Progenitor cell of endocrine pancreas (in vitro differentiated cells): Measurements from ENCODE around the gene ASGR1. TPM values are rescaled to one million over a fixed set of nuclear protein-coding genes. Genes with fewer than 3 reads are reported as not detected.

Experiments used
- DNase-seq: peaks from one replicate; pipeline ENCODE4 v3.0.0; 2021; ENCODE audit warnings: low spot score; ENCODE audit not compliant: unreplicated experiment
- H3K27ac Mint-ChIP-seq: 2 replicates; pipeline ENCODE4 v1.8.0; 2021; ENCODE audit warnings: mild to moderate bottlenecking, moderate library complexity, mixed read lengths
- H3K27me3 Mint-ChIP-seq: 2 replicates; pipeline ENCODE4 v1.8.0; 2021; ENCODE audit warnings: mixed read lengths
- H3K36me3 Mint-ChIP-seq: 2 replicates; pipeline ENCODE4 v1.8.0; 2022; ENCODE audit warnings: mixed read lengths; ENCODE audit not compliant: insufficient read depth
- H3K4me1 Mint-ChIP-seq: 2 replicates; pipeline ENCODE4 v1.8.0; 2021; ENCODE audit warnings: low read depth, mixed read lengths
- H3K4me3 Mint-ChIP-seq: 2 replicates; pipeline ENCODE4 v1.8.0; 2021; ENCODE audit warnings: low read depth, mild to moderate bottlenecking, moderate library complexity, mixed read lengths
- H3K9me3 Mint-ChIP-seq: 2 replicates; pipeline ENCODE4 v1.8.0; 2021; ENCODE audit warnings: low read depth, mixed read lengths
- CTCF ChIP-seq: fragments of 200-600 bp; sonication (generic); IDR thresholded peaks from one replicate; pipeline ENCODE4 v1.5.0; 2021; ENCODE audit warnings: antibody characterized with exemption, mild to moderate bottlenecking; ENCODE audit not compliant: unreplicated experiment
- total RNA-seq: library from RNA; stranded (reverse); gene quantifications from 2 replicates; pipeline ENCODE4 v1.2.1, GENCODE V29; 2021

Gene ASGR1
- total RNA-seq, 1 donor from 2014 or later = 10.6 TPM

GRCh38 chr17:7196651-7197401, 17.7 kb upstream of the ASGR1 start:
- Mint-ChIP-seq H3K4me3 (no peak overlapping the region), H3K36me3 (peaks cover 9% of the 10 kb centered on the region), H3K4me1 (no peaks in the 10 kb centered on the region), H3K27ac (no peak overlapping the region), H3K9me3 (no peaks in the 10 kb centered on the region), H3K27me3 (no peaks in the 10 kb centered on the region)
- TF ChIP-seq CTCF = no peak
- no peak for DNase-seq

- Mint-ChIP-seq H3K9me3 (no peaks in the 10 kb centered on the region), H3K27me3 (no peaks in the 10 kb centered on the region), H3K27ac (no peak overlapping the region), H3K4me1 (no peaks in the 10 kb centered on the region), H3K4me3 (no peak overlapping the region), H3K36me3 (peaks cover 11% of the 10 kb centered on the region)
- TF ChIP-seq CTCF = no peak
- no peak for DNase-seq
Measured at GRCh38 chr17:7195971-7196370, 16.8 kb upstream of the ASGR1 start.

GRCh38 chr17:7192271-7192937, 13.2 kb upstream of the ASGR1 start:
- no peaks in the 10 kb centered on the region for H3K27me3 Mint-ChIP-seq
- H3K36me3 Mint-ChIP-seq = peaks cover 12% of the 10 kb centered on the region
- TF ChIP-seq CTCF = no peak
- no peaks in the 10 kb centered on the region for H3K4me1 Mint-ChIP-seq
- H3K9me3 Mint-ChIP-seq = no peaks in the 10 kb centered on the region
- no peak for DNase-seq
- no peak overlapping the region for H3K4me3 Mint-ChIP-seq
- no peak overlapping the region for H3K27ac Mint-ChIP-seq

- Mint-ChIP-seq H3K36me3 (peaks cover 12% of the 10 kb centered on the region), H3K27me3 (no peaks in the 10 kb centered on the region), H3K4me3 (no peak overlapping the region), H3K9me3 (no peaks in the 10 kb centered on the region), H3K27ac (no peak overlapping the region), H3K4me1 (no peaks in the 10 kb centered on the region)
- DNase-seq = no peak
- no peak for TF ChIP-seq CTCF
Measured at GRCh38 chr17:7191571-7192270, 12.6 kb upstream of the ASGR1 start.

- peaks cover 10% of the 10 kb centered on the region for H3K36me3 Mint-ChIP-seq
- no peaks in the 10 kb centered on the region for H3K27me3 Mint-ChIP-seq
- H3K9me3 Mint-ChIP-seq = no peaks in the 10 kb centered on the region
- no peaks in the 10 kb centered on the region for H3K4me1 Mint-ChIP-seq
- no peak overlapping the region for H3K4me3 Mint-ChIP-seq
- no peak overlapping the region for H3K27ac Mint-ChIP-seq
- DNase-seq = no peak
- no peak for TF ChIP-seq CTCF
Measured at GRCh38 chr17:7191069-7191468, 11.9 kb upstream of the ASGR1 start.
